GM19438 (cell line): ENCODE measurements around the gene HSPH1.
"Not testable (repeated sequence)": the region's sequence is repeated elsewhere in the genome, so short reads cannot be mapped to it uniquely, and the experiment has no call there.

Experiments used
- ATAC-seq: cut with Tn5 transposase; IDR thresholded peaks from one replicate; pipeline ENCODE4 v1.9.1; 2021; ENCODE audit warnings: low read depth; ENCODE audit not compliant: unreplicated experiment

The HSPH1 gene

GRCh38 chr13:31179241-31179640 lies 17.5 kb upstream of the HSPH1 start:
- ATAC-seq, result no peak

- ATAC-seq, result not testable (repeated sequence)
Observed at GRCh38 chr13:31177813-31178495, 16.2 kb upstream of the HSPH1 start.

- ATAC-seq, result no peak
Observed at GRCh38 chr13:31175847-31176532, 14.3 kb upstream of the HSPH1 start.

- ATAC-seq, result no peak
Observed at GRCh38 chr13:31174018-31174417, 12.3 kb upstream of the HSPH1 start.

- ATAC-seq, result no peak
Observed at GRCh38 chr13:31172535-31172934, 10.8 kb upstream of the HSPH1 start.

GRCh38 chr13:31172001-31172400 lies 10.3 kb upstream of the HSPH1 start:
- ATAC-seq, result no peak

- no peak for ATAC-seq
Observed at GRCh38 chr13:31168736-31169135, 7.0 kb upstream of the HSPH1 start.

GRCh38 chr13:31168166-31168565 lies 6.5 kb upstream of the HSPH1 start:
- ATAC-seq, result peak; percentile 60

GRCh38 chr13:31167490-31167889 lies 5.8 kb upstream of the HSPH1 start:
- ATAC-seq, result no peak

- no peak for ATAC-seq
Observed at GRCh38 chr13:31166591-31166990, 4.9 kb upstream of the HSPH1 start.

GRCh38 chr13:31162151-31163008 lies 676 bp upstream of the HSPH1 start:
- peak; percentile 79 for ATAC-seq

- peak; percentile 28 for ATAC-seq
Observed at GRCh38 chr13:31160857-31161556, 697 bp downstream of the HSPH1 start.

- ATAC-seq, result no peak
Observed at GRCh38 chr13:31159306-31159705, 2.4 kb downstream of the HSPH1 start.

GRCh38 chr13:31154939-31155338 lies 6.8 kb downstream of the HSPH1 start:
- ATAC-seq, result no peak

GRCh38 chr13:31151837-31152236 lies 9.9 kb downstream of the HSPH1 start:
- no peak for ATAC-seq

GRCh38 chr13:31150315-31150985 lies 11.3 kb downstream of the HSPH1 start:
- no peak for ATAC-seq

GRCh38 chr13:31149604-31150003 lies 12.1 kb downstream of the HSPH1 start:
- ATAC-seq, result no peak

GRCh38 chr13:31145417-31145816 lies 16.3 kb downstream of the HSPH1 start:
- no peak for ATAC-seq

GRCh38 chr13:31138515-31138914 lies 23.2 kb downstream of the HSPH1 start:
- no peak for ATAC-seq

- ATAC-seq, result no peak
Observed at GRCh38 chr13:31136724-31137123, 25.0 kb downstream of the HSPH1 start.
